GM12892 (cell line): ENCODE results near the gene HLA-DPB1.

Experiments used
- POLR2A ChIP-seq: IDR thresholded peaks from 2 replicates; pipeline ENCODE4 v1.6.1; 2011; ENCODE audit warnings: low read depth, low read length, control low read depth
- POLR2AphosphoS5 ChIP-seq: IDR thresholded peaks from 2 replicates; pipeline ENCODE4 v1.6.1; 2011; ENCODE audit warnings: low read depth, low read length, control low read depth
- TAF1 ChIP-seq: IDR thresholded peaks from 2 replicates; pipeline ENCODE4 v1.6.1; 2011; ENCODE audit warnings: low read depth, mild to moderate bottlenecking, control low read depth, low read length, borderline replicate concordance

DNA sequence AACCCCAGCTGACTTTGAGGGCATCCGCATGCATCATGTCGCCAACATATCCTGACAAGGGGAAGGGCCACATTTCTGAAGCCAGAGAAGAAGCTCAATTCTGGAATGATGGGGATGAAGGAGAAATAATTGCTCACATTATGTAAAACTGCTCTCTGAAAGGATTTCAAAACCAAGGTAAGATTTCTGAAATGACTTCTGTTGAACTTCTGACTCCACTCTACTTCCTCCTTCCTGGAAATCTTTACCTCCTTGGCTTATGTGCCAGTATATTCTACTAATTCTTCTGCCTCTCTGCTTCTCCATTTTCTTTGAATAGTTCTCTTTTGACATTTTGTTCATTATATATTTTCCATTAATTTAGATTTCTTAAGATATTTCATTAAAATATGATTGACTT is 31.9 kb downstream of the HLA-DPB1 start:
- TF ChIP-seq POLR2AphosphoS5, result no peak
- no peak for TF ChIP-seq POLR2A
- no peak for TF ChIP-seq TAF1
